RWPE1 (cell line): ENCODE results near the gene DOCK3.

Source experiments
- CTCF ChIA-PET: fragments of 350-600 bp; sonication (Branson Sonifier 250); formaldehyde crosslinking; extraction: SDS; loops from one replicate; lab custom pipeline; 2021; lab: Yijun Ruan, JAX
- POLR2A ChIA-PET: fragments of 400-600 bp; formaldehyde crosslinking; extraction: SDS; loops from one replicate; lab custom pipeline; 2020; ENCODE audit warnings: antibody characterized with exemption; ENCODE audit not compliant: low non-redundant PET; lab: Yijun Ruan, JAX
- DNase-seq: peaks from one replicate; pipeline ENCODE4 v3.0.0; 2012; ENCODE audit warnings: low spot score
- H3K27ac ChIP-seq: fragments of 450-650 bp; 2 replicates; pipeline ENCODE4 v1.5.1; 2017
- CTCF ChIP-seq: fragments of 450-650 bp; conservative IDR thresholded peaks from 2 replicates; pipeline ENCODE4 v1.5.1; 2017; ENCODE audit warnings: low read depth, mild to moderate bottlenecking

Gene DOCK3

GRCh38 chr3:51375571-51375970, 700.8 kb downstream of the DOCK3 start:
- no peak overlapping the region for H3K27ac ChIP-seq
- ChIA-PET POLR2A (no interaction called here), CTCF (no interaction called here)
- no peak for TF ChIP-seq CTCF
- DNase-seq, result no peak

GRCh38 chr3:51378065-51378464, 703.3 kb downstream of the DOCK3 start:
- no peak for TF ChIP-seq CTCF
- CTCF ChIA-PET, result no interaction called here
- no peak overlapping the region for H3K27ac ChIP-seq
- no peak for DNase-seq
- POLR2A ChIA-PET, result no interaction called here

GRCh38 chr3:51378726-51379125, 704.0 kb downstream of the DOCK3 start:
- no peak overlapping the region for H3K27ac ChIP-seq
- no peak for DNase-seq
- CTCF ChIA-PET, result no interaction called here
- POLR2A ChIA-PET, result no interaction called here
- no peak for TF ChIP-seq CTCF

- ChIA-PET POLR2A (no interaction called here), CTCF (no interaction called here)
- no peak for DNase-seq
- H3K27ac ChIP-seq, result no peak overlapping the region
- TF ChIP-seq CTCF, result no peak
Observed at GRCh38 chr3:51379301-51379700, 704.6 kb downstream of the DOCK3 start.

- DNase-seq, result no peak
- POLR2A ChIA-PET, result no interaction called here
- no peak overlapping the region for H3K27ac ChIP-seq
- CTCF ChIA-PET, result no interaction called here
- no peak for TF ChIP-seq CTCF
Observed at GRCh38 chr3:51379746-51380455, 705.2 kb downstream of the DOCK3 start.

GRCh38 chr3:51380601-51381332, 706.0 kb downstream of the DOCK3 start:
- TF ChIP-seq CTCF, result no peak
- ChIA-PET CTCF (no interaction called here), POLR2A (no interaction called here)

More at GRCh38 chr3:51380601-51381332, 706.0 kb downstream of the DOCK3 start:
- no peak overlapping the region for H3K27ac ChIP-seq
- no peak for DNase-seq
